Uterus (tissue), 4 donors: ENCODE measurements around the gene LRRC7. TPM values are rescaled to one million over a fixed set of nuclear protein-coding genes. Genes with fewer than 3 reads are reported as not detected.

Experiments used
- DNase-seq, 2 donors: peaks; one replicate each; pipeline ENCODE4 v3.0.0-alpha.2; 2019 to 2020
- H3K27ac ChIP-seq, 2 donors: fragments of 200-600 bp; sonication (generic); 1 replicate in 1 of 2; 2 replicates in 1 of 2; pipeline ENCODE4 v1.5.1; 2016 to 2018
- H3K27me3 ChIP-seq, 2 donors: fragments of 200-600 bp; sonication (generic); one replicate each; pipeline ENCODE4 v1.5.1; 2018 to 2019; ENCODE audit warnings: control low read depth in 1 of 2
- H3K36me3 ChIP-seq, 2 donors: fragments of 200-600 bp; sonication (generic); one replicate each; pipeline ENCODE4 v1.5.1; 2019; ENCODE audit warnings: control low read depth in 1 of 2
- H3K4me1 ChIP-seq, 2 donors: fragments of 200-600 bp; sonication (generic); one replicate each; pipeline ENCODE4 v1.5.1; 2018 to 2019; ENCODE audit warnings: control low read depth in 1 of 2
- H3K4me3 ChIP-seq, 2 donors: fragments of 200-600 bp; sonication (generic); 1 replicate in 1 of 2; 2 replicates in 1 of 2; pipeline ENCODE4 v1.5.1; 2018 to 2019; ENCODE audit warnings: mild to moderate bottlenecking in 1 of 2
- H3K9me3 ChIP-seq, 2 donors: fragments of 200-600 bp; sonication (generic); one replicate each; pipeline ENCODE4 v1.5.1; 2019; ENCODE audit warnings: control low read depth in 1 of 2
- CTCF ChIP-seq, 4 experiments: fragments of 200-600 bp in 2 of 4; fragments of 450-650 bp in 2 of 4; sonication (generic) in 2 of 4; IDR thresholded peaks; one replicate each; pipeline ENCODE4 v1.5.1; 2016 to 2019; ENCODE audit warnings: antibody characterized with exemption in 4 of 4, mild to moderate bottlenecking in 2 of 4, moderate library complexity in 1 of 4
- POLR2A ChIP-seq, 2 donors: fragments of 450-650 bp; IDR thresholded peaks; one replicate each; pipeline ENCODE4 v1.6.1; 2016; ENCODE audit warnings: antibody characterized with exemption in 2 of 2, mild to moderate bottlenecking in 1 of 2, moderate library complexity in 1 of 2
- intact Hi-C: fragments of 100-400 bp; cut with DNase I; formaldehyde crosslinking; loops from one replicate; pipeline ENCODE4 v1.15.1; 2023; ENCODE audit warnings: low total_unique reads
- total RNA-seq, 4 donors: library from RNA; depleted of rRNA in 3 of 4; stranded (reverse); fragments of >200 nt in 3 of 4; gene quantifications; one replicate each; pipeline versions ENCODE4 v1.1.0 to v1.2.4, GENCODE V29; 2014 to 2023
- donor health status: DM: yes; HTN: yes; CAD: no.

LRRC7 gene
- total RNA-seq, 4 donors from 2014 or later = 1.5 to 12.0 TPM; not detected in 2

GRCh38 chr1:69833536-69833935 is 265.8 kb downstream of the LRRC7 start:
- TF ChIP-seq POLR2A (IDR thresholded peaks at IDR 0.05) (no peak), CTCF (IDR thresholded peaks at IDR 0.05) (no peak)
- Histone ChIP-seq H3K27me3 (no peaks in the 10 kb centered on the region), H3K9me3 (no peaks in the 10 kb centered on the region), H3K4me3 (no peak overlapping the region), H3K27ac (no peak overlapping the region), H3K4me1 (no peaks in the 10 kb centered on the region), H3K36me3 (no peaks in the 10 kb centered on the region)
- DNase-seq = no peak
- intact Hi-C loops = no loop called here

GRCh38 chr1:69834336-69834735 is 266.6 kb downstream of the LRRC7 start:
- no peak overlapping the region for H3K4me3 ChIP-seq
- H3K27me3 ChIP-seq = no peaks in the 10 kb centered on the region
- no peaks in the 10 kb centered on the region for H3K9me3 ChIP-seq
- no peaks in the 10 kb centered on the region for H3K4me1 ChIP-seq
- no peaks in the 10 kb centered on the region for H3K36me3 ChIP-seq
- no peak overlapping the region for H3K27ac ChIP-seq
- intact Hi-C loops = no loop called here
- TF ChIP-seq POLR2A (IDR thresholded peaks at IDR 0.05) (no peak), CTCF (IDR thresholded peaks at IDR 0.05) (no peak)
- no peak for DNase-seq

GRCh38 chr1:69835955-69836354 is 268.2 kb downstream of the LRRC7 start:
- Histone ChIP-seq H3K27me3 (no peaks in the 10 kb centered on the region), H3K9me3 (no peaks in the 10 kb centered on the region), H3K4me3 (no peak overlapping the region), H3K4me1 (no peaks in the 10 kb centered on the region), H3K36me3 (no peaks in the 10 kb centered on the region), H3K27ac (no peak overlapping the region)
- intact Hi-C loops = no loop called here
- TF ChIP-seq POLR2A (IDR thresholded peaks at IDR 0.05) (no peak), CTCF (IDR thresholded peaks at IDR 0.05) (no peak)
- DNase-seq = no peak

DNA sequence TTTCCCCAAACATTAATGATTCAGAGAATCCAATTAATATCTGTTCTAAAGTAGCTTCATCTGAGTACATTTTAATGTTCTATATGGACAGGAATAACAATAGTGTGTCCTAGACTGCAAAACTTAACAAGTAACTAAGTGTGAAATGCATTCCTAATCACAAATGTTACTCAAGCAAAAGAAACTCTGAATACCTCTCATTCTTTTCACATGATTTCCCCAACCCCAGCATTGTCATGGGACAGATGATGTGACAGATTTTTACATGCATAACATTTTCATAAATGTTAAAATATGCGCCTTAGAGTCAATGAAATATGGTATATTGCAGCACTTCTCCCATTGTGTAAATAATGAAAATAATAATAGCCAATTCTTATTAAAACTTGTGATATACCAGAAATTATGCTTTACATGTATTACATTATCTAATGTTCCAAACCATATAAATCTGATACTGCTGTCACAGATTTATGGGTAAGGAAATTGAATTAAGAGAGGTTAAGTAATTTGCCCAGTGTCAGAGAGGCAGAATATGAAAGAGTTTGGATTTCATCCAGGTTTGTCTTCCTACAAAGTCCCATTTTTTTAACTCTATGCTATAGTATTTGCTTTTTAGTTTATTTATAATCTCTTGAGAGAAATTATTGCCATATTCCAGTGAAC is 269.4 kb downstream of the LRRC7 start:
- Histone ChIP-seq H3K4me1 (no peaks in the 10 kb centered on the region), H3K27me3 (no peaks in the 10 kb centered on the region), H3K36me3 (no peaks in the 10 kb centered on the region), H3K9me3 (no peaks in the 10 kb centered on the region), H3K27ac (no peak overlapping the region), H3K4me3 (no peak overlapping the region)
- intact Hi-C loops = no loop called here
- TF ChIP-seq CTCF (IDR thresholded peaks at IDR 0.05) (no peak), POLR2A (IDR thresholded peaks at IDR 0.05) (no peak)
- DNase-seq = no peak

DNA sequence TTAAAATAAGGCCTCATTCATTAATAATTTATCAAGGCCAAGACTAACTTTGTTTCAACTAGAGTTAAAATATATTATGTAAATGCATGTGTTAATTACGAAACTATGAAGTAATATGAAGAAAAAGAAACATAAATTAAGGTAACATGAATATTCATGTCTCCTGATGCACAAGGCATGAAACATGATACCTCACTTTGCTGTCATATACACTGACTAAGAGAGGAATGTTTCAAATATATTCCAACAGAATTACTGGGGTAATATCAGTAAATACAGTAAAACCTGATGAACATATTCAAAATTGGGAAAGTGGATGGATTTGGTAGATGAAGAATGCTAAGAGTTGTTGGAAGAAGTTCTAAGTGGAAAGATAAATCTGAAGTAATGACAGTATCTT is 274.6 kb downstream of the LRRC7 start:
- intact Hi-C loops = no loop called here
- Histone ChIP-seq H3K36me3 (no peaks in the 10 kb centered on the region), H3K4me3 (no peak overlapping the region), H3K27ac (no peak overlapping the region), H3K9me3 (no peaks in the 10 kb centered on the region), H3K4me1 (no peaks in the 10 kb centered on the region), H3K27me3 (no peaks in the 10 kb centered on the region)
- no peak for DNase-seq
- TF ChIP-seq CTCF (IDR thresholded peaks at IDR 0.05) (no peak), POLR2A (IDR thresholded peaks at IDR 0.05) (no peak)
